Gastrocnemius medialis (tissue), 4 donors: ENCODE measurements around the gene CHTF18. TPM values are rescaled to one million over a fixed set of nuclear protein-coding genes. Genes with fewer than 3 reads are reported as not detected.

ENCODE experiments used
- ATAC-seq, 2 donors: fragments of 150-250 bp; one replicate each; pipeline ENCODE4 v1.9.1; 2016
- DNase-seq, 2 donors: peaks; one replicate each; pipeline ENCODE4 v3.0.0-alpha.2; 2019
- H3K27ac ChIP-seq, 4 donors: fragments of 200-600 bp; sonication (generic); 1 replicate in 1 of 4; 2 replicates in 3 of 4; pipeline ENCODE4 v1.5.1; 2016 to 2018; ENCODE audit warnings: mild to moderate bottlenecking in 2 of 4, moderate library complexity in 1 of 4
- H3K27me3 ChIP-seq, 3 donors: fragments of 200-600 bp; sonication (generic) in 2 of 3; 1 replicate in 1 of 3; 2 replicates in 2 of 3; pipeline versions ENCODE4 v1.5.1 to v1.6.0; 2016 to 2019; ENCODE audit warnings: mild to moderate bottlenecking in 1 of 3, moderate library complexity in 1 of 3
- H3K36me3 ChIP-seq, 2 donors: fragments of 200-600 bp; sonication (generic) in 1 of 2; one replicate each; pipeline ENCODE4 v1.5.1; 2017 to 2018
- H3K4me1 ChIP-seq, 2 donors: fragments of 200-600 bp; sonication (generic) in 1 of 2; one replicate each; pipeline ENCODE4 v1.5.1; 2016 to 2017; ENCODE audit warnings: mild to moderate bottlenecking in 2 of 2
- H3K4me3 ChIP-seq, 4 donors: fragments of 200-600 bp; sonication (generic) in 3 of 4; 1 replicate in 1 of 4; 2 replicates in 3 of 4; pipeline ENCODE4 v1.5.1; 2016 to 2019; ENCODE audit warnings: mild to moderate bottlenecking in 2 of 4
- H3K9me3 ChIP-seq, 3 donors: fragments of 200-600 bp; sonication (generic) in 2 of 3; 1 replicate in 1 of 3; 2 replicates in 2 of 3; pipeline ENCODE4 v1.5.1; 2016 to 2019
- CTCF ChIP-seq, 5 experiments: fragments of 450-650 bp in 3 of 5; fragments of 200-600 bp in 2 of 5; sonication (generic) in 2 of 5; IDR thresholded peaks in 4 of 5; conservative IDR thresholded peaks in 1 of 5; 1 replicate in 4 of 5; 2 replicates in 1 of 5; pipeline ENCODE4 v1.5.1; 2016 to 2019; ENCODE audit warnings: antibody characterized with exemption in 5 of 5, mild to moderate bottlenecking in 3 of 5, moderate library complexity in 3 of 5
- POLR2A ChIP-seq, 2 donors: fragments of 450-650 bp; IDR thresholded peaks; one replicate each; pipeline ENCODE4 v1.6.1; 2017; ENCODE audit warnings: antibody characterized with exemption in 2 of 2, mild to moderate bottlenecking in 2 of 2, moderate library complexity in 2 of 2
- in situ Hi-C, 4 donors: fragments of 200-750 bp; cut with MboI; loops; one replicate each; pipeline versions ENCODE4 v1.15.0 to v1.8.0; 2017; ENCODE audit warnings: low sequenced_read_pairs in 4 of 4
- intact Hi-C: fragments of 100-400 bp; cut with DNase I; formaldehyde crosslinking; loops from one replicate; pipeline ENCODE4 v1.15.1; 2023; ENCODE audit warnings: low total_unique reads
- total RNA-seq, 4 donors: library from RNA; depleted of rRNA; stranded (reverse); fragments of >200 nt; gene quantifications; one replicate each; pipeline versions ENCODE4 v1.1.0 to v1.2.3, GENCODE V29; 2016

CHTF18 gene
- total RNA-seq, 4 donors from 2014 or later = 0.44 to 5.8 (median 3.1) TPM

GRCh38 chr16:830107-830870 is 41.9 kb downstream of the CHTF18 start:
- no peak overlapping the region for H3K4me3 ChIP-seq
- no peak for ATAC-seq
- in situ Hi-C loops (no loop called here), intact Hi-C loops (no loop called here)
- TF ChIP-seq POLR2A (IDR thresholded peaks at IDR 0.05) = no peak
- no peak for TF ChIP-seq CTCF (IDR thresholded peaks at IDR 0.05 in 4 of 5, conservative IDR thresholded peaks at IDR 0.05 in 1 of 5)
- peaks cover 23 to 31% (median 23%) of the 10 kb centered on the region in 3 donors for H3K27me3 ChIP-seq
- no peaks in the 10 kb centered on the region for H3K4me1 ChIP-seq
- no peaks in the 10 kb centered on the region for H3K9me3 ChIP-seq
- no peaks in the 10 kb centered on the region for H3K36me3 ChIP-seq
- no peak for DNase-seq
- no peak overlapping the region for H3K27ac ChIP-seq

GRCh38 chr16:830871-831570 is 42.6 kb downstream of the CHTF18 start:
- Histone ChIP-seq H3K27ac (no peak overlapping the region), H3K36me3 (no peaks in the 10 kb centered on the region), H3K9me3 (peaks cover 0 to 3% (median 0%) of the 10 kb centered on the region in 3 donors), H3K4me3 (no peak overlapping the region), H3K4me1 (no peaks in the 10 kb centered on the region), H3K27me3 (peaks cover 18 to 24% (median 23%) of the 10 kb centered on the region in 3 donors)
- TF ChIP-seq POLR2A (IDR thresholded peaks at IDR 0.05) (no peak), CTCF (IDR thresholded peaks at IDR 0.05 in 4 of 5, conservative IDR thresholded peaks at IDR 0.05 in 1 of 5) (no peak)
- DNase-seq (no peak), ATAC-seq (no peak)
- in situ Hi-C loops (no loop called here), intact Hi-C loops (no loop called here)

- Histone ChIP-seq H3K27me3 (peaks cover 15 to 27% (median 24%) of the 10 kb centered on the region in 3 donors), H3K27ac (no peak overlapping the region), H3K4me1 (no peaks in the 10 kb centered on the region), H3K9me3 (peaks cover 0 to 9% (median 0%) of the 10 kb centered on the region in 3 donors), H3K36me3 (no peaks in the 10 kb centered on the region), H3K4me3 (no peak overlapping the region)
- in situ Hi-C loops = no loop called here
- intact Hi-C loops = no loop called here
- no peak for TF ChIP-seq CTCF (IDR thresholded peaks at IDR 0.05 in 4 of 5, conservative IDR thresholded peaks at IDR 0.05 in 1 of 5)
- TF ChIP-seq POLR2A (IDR thresholded peaks at IDR 0.05) = no peak
- ATAC-seq = no peak
- no peak for DNase-seq
Measured at GRCh38 chr16:831571-832413, 43.4 kb downstream of the CHTF18 start.

GRCh38 chr16:832652-833336 is 44.4 kb downstream of the CHTF18 start:
- no peak overlapping the region for H3K4me3 ChIP-seq
- intact Hi-C loops (no loop called here), in situ Hi-C loops (no loop called here)
- TF ChIP-seq POLR2A (IDR thresholded peaks at IDR 0.05) (no peak), CTCF (IDR thresholded peaks at IDR 0.05 in 4 of 5, conservative IDR thresholded peaks at IDR 0.05 in 1 of 5) (no peak)
- no peak overlapping the region for H3K27ac ChIP-seq
- peaks cover 15 to 27% (median 24%) of the 10 kb centered on the region in 3 donors for H3K27me3 ChIP-seq
- H3K9me3 ChIP-seq = peaks cover 0 to 13% (median 0%) of the 10 kb centered on the region in 3 donors
- H3K4me1 ChIP-seq = no peaks in the 10 kb centered on the region
- no peak for DNase-seq
- no peaks in the 10 kb centered on the region for H3K36me3 ChIP-seq
- no peak for ATAC-seq
